A172 (cell line): ENCODE measurements around the gene SIRT4. TPM values are rescaled to one million over a fixed set of nuclear protein-coding genes. Genes with fewer than 3 reads are reported as not detected.
A peak's percentile ranks its signal among the peaks of the same experiment; 100 is the strongest.

Experiments
- DNase-seq: peaks from one replicate; pipeline ENCODE4 v3.0.0-alpha.2; 2015; ENCODE audit warnings: low spot score
- total RNA-seq: library from RNA; depleted of rRNA; stranded (reverse); fragments of >200 nt; shearing (Covaris generic); gene quantifications from 2 replicates; pipeline ENCODE4 v1.2.3, GENCODE V29; 2014

Gene SIRT4
- total RNA-seq, 1 experiment from 2014 or later, result 1.3 TPM

DNA sequence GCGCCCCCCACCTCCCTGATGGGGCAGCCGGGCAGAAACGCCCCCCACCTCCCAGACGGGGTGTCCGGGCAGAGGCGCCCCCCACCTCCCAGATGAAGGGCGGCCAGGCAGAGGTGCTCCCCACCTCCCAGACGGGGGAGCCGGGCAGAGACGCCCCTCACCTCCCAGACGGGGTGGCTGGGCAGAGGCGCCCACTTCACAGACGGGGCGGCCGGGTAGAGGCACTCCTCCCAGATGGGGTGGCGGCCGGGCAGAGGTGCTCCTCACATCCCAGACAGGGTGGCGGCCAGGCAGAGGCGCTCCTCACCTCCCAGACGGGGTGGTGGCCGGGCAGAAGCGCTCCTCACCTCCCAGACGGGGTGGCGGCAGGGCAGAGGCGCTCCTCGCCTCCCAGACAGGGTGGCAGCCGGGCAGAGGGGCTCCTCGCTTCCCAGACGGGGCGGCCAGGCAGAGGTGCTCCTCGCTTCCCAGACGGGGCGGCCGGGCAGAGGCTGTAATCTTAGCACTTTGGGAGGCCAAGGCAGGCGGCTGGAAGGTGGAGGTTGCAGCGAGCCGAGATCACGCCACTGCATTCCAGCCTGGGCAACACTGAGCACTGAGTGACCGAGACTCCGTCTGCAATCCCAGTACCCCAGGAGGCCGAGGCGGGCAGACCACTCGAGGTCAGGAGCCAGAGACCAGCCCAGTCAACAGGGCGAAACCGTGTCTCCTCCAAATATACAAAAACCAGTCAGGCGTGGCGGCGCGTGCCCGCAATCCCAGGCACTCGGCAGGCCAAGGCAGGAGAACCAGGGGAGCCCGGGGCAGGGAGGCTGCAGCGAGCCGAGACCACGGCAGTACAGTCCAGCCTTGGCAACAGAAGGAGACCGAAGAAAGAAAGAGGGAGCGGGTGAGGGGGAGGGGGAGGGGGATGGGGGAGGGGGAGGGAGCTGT, 23.7 kb upstream of the SIRT4 start:
- DNase-seq, result no peak

DNA sequence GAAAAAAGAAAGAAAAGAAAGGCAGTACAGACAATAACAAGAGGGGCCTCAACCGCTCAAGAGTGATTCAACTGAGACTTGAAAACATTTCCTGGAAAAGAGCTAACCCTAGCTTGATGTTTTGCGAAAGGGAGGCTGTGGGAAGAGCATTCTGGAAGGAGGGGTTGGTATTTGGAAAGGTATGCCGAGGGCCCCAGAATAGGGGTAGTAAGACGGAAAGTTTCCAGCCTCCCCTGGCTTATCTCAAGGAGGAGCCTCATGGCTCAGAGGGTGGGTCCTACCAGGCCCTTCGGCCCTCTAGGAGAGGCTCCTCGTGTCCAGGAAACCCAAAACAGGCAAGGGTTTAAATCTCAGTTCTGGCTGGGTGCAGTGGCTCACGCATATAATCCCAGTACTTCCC, 18.8 kb upstream of the SIRT4 start:
- DNase-seq, result no peak

DNA sequence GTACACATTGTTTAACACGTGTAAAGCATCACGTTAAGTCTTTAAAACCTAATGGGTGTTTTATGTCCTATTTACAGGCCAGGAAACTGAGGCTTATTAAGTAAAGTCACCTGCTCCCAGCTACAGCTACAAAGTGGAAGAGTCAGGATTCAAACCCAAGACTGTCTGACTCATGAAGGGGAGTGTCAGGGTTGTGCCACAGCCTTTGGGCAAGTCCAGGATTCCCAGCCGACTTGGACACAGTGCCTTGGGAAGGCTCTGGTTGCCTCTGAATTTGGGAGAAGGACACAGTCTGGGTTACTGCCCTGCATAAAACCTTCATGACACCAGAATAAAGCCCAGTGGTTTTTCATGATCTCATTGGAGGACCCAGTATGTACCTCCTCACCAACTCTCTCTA, 17.7 kb upstream of the SIRT4 start:
- DNase-seq, result no peak

DNA sequence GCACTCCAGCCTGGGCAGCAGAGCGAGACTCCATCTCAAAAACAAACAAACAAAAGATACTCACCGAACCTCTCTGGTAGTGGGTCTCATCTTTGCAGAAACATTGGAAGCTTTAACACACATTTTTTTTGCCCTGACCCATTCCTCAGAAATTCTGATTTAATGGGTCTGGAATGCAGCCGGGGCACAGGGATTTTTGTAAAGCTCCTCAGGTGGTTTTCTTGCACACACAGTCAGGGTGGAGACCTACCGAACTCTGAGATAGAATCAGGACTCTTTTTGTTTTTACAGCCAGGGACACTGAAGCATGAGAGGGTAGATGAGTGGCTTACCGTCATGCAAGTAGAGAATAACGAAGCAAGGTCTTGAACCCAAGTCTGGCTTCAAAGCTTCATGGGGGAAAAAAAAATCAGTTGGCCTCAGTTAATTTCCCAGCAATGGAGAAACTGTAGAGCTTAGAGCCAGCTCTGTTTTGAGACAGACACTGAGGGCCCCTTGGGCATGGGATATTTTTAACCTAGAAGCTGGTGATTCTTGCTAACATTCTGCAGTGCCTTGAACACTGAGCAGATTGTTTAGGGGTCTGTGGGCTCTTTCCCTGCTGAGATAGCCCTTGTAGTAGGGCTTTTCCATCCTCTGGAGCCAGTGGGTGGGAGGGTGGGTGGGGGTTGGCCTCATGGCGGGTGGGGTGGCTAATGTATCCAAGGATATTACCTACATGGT, 15.2 kb upstream of the SIRT4 start:
- no peak for DNase-seq

GRCh38 chr12:120287491-120287890, 14.6 kb upstream of the SIRT4 start:
- no peak for DNase-seq

DNA sequence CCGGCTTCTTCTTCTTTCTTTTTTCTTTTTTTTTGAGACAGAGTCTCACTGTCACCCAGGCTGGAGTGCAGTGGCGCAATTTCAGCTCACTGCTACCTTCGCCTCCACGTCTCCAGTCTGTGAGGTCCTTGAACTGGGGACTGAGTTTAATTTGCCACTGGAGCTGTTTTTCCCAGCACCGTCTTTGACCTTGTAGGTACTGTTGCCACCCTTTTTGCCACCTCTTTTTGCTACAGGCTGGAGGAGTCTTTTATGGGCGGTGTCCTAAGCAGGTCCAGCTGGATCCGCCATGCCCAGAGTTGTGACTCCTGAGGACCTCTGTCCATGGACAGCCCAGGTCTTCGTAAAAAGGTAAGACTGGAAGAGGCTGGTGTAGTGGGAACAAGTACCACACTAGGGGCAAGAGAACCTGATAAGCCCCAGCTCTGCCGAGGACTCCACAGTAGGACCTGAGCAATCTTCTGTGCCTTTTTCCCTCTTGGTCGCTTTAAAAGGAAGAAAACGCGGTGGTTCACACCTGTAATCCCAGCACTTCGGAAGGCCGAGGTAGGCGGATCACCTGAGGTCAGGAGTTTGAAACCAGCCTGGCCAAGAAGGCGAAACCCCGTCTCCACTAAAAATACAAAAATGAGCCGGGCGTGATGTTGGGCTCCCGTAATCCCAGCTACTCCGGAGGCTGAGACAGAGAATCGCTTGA, 11.4 kb upstream of the SIRT4 start:
- DNase-seq, result peak; percentile 27

DNA sequence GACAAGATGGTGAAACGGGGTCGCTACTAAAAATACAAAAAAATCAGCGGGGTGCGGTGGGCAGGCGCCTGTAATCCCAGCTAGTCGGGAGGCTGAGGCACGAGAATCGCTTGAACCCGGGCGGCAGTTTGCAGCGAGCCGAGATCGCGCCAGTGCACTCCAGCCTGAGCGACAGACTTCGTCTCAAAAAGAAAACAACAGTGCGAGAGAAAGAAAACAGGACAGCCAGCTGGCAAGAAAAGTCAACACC, 9.8 kb upstream of the SIRT4 start:
- DNase-seq, result no peak

- DNase-seq, result peak; percentile 94
Observed at GRCh38 chr12:120292661-120293531, 9.2 kb upstream of the SIRT4 start, which contains the start of gene RNU4-1. RNU4-1 (minus strand) TSS chr12:120293237.

DNA sequence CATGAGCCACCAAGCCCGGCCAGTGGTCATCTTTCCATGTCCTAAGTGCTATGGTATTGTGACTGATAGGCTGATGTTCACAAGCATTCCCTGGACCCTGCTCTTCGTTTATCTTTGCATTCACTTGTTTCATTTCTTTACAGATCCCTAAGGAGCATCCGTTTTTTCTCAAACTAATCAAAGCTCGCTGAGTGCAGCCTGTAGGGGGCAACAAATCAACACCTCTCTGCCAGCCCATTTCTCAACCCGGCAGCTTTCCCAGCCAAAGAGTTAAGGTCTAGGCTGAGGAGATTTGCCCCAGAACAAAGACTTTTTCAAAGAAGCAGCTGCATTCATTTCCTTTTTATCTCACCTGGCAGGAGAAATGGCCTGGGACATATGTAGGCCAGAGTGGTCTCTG, 12.1 kb downstream of the SIRT4 start:
- DNase-seq, result no peak

DNA sequence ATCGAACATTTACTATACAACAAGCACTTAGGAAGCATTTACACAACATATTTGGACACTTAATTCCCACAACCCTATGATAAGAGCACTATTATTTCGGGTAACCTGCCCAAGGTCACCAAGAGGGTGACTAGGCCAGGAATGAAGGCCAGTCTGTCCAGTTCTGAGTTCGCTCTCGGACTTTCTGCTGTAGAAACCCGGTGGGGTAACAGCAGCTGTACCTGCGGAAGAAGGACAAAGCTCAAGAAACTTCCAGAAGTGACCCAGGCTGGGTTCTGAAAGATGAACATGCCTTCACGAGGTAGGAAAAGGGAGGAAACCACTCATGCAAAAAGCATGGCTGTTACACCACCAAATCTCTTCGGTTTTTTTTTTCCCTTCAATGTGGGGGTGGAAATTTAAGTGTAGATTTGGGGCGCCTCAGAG, 14.7 kb downstream of the SIRT4 start:
- DNase-seq, result no peak

GRCh38 chr12:120317224-120318105, 15.3 kb downstream of the SIRT4 start:
- peak; percentile 99 for DNase-seq

DNA sequence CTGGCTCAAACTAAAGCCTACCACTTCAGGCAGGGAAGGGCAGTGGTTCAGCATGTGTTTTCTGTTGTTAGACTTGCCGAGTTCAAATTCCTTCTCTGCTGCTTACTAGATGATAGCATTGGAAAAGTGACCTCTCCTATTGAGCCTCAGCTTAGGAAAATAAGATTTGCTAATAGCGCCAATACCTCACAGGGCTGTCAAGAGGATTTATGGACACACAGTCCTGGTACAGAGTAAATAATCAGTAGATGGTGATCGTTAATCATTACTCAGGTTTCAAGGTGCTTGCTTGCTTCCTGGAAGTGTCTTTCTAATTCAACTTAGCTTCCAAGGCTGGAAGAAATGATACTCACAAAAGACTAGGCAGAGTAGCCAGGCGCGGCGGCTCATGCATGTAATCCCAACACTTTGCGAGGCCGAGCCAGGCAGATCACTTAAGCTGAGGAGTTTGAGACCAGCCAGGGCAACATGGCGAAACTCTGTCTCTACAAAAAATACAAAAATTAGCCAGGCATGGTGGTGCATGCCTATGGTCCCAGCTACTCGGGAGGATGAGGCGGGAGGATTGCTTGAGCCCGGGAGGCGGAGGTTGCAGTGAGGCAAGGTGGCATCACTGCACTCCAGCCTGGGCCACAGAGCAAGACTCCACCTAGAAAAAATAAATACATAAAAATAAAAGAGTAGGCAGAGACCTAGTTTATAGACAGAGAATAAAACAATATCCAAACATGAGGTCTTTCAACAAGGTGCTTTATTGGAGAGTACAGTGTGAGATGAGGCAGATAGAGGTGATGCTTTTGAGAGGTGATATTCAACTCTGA, 19.5 kb downstream of the SIRT4 start:
- no peak for DNase-seq

DNA sequence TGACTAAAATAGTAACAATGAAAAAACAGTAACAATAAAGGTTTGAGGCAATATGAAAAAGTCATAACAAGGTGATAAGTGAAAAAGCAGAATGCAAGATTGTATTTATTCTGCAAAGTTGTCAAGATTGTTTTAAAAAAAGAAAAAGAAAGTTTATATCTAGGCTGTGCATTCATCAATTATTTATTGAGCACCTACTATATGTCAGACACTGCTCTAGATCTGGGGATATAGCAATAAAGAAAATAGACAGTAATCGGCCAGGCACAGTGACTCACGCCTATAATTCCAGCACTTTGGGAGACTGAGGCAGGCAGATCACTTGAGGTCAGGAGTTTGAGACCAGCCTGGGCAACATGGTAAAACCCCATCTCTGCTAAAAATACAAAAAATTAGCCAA, 21.7 kb downstream of the SIRT4 start:
- no peak for DNase-seq

- no peak for DNase-seq
Observed at GRCh38 chr12:120324841-120325417, 22.8 kb downstream of the SIRT4 start.

DNA sequence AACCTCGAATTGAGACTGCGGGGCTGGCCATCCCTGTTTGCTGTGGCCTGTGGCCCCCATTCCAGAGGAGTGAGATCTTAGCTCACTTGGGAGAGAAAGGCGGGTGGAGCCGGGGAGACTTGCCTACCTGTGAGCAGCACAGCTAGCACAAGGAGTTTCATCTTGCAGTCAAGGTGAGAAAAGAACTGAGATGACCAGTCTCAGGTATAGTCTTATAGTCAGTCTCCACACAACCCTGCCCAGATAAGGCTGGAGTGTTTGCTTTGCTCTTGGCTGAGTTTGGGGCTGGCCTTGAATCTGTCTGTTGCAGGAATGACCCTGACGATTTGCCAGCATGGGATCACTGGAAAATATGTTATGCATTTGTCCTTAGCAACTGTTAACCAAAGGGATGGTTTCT, 25.5 kb downstream of the SIRT4 start, which contains the start of gene PLA2G1B:
PLA2G1B (minus strand) TSS at position 187 of the 400 bp plus-strand sequence; CDS start at position 161, 26 bp downstream.
- no peak for DNase-seq

- no peak for DNase-seq
Observed at GRCh38 chr12:120328228-120328627, 26.1 kb downstream of the SIRT4 start.

DNA sequence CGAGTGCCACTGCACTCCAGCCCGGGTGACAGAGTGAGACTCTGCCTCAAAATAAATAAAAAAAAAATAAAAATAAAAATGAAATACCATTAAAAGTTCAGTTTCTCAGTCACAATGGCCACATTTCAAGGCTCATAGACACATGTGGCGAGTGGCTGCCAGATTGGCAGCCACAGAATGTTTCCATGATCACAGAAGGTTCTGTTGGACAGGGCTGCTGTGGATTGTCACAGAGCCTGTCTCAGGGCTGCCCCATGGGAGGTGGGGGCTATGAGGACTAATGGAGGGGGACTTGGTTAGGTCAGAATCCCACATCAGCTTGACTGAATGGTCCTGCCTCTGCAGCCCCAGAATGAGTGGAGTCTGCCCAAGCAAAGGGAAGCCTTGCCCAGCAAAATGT, 29.3 kb downstream of the SIRT4 start:
- DNase-seq, result no peak

GRCh38 chr12:120332041-120332440, 29.9 kb downstream of the SIRT4 start:
- no peak for DNase-seq

GRCh38 chr12:120332523-120332922, 30.4 kb downstream of the SIRT4 start:
- no peak for DNase-seq
